Esophagus muscularis mucosa (tissue), 4 donors: Measurements from ENCODE around the gene CHAD.

Experiments
- CTCF ChIP-seq, 3 experiments: fragments of 200-600 bp in 2 of 3; fragments of 450-650 bp in 1 of 3; sonication (generic) in 2 of 3; IDR thresholded peaks; one replicate each; pipeline ENCODE4 v1.5.1; 2017 to 2019; ENCODE audit warnings: antibody characterized with exemption in 3 of 3, mild to moderate bottlenecking in 2 of 3, moderate library complexity in 1 of 3
- EP300 ChIP-seq: sonication (generic); formaldehyde crosslinking; IDR thresholded peaks from one replicate; pipeline ENCODE4 v1.6.1; 2017; ENCODE audit warnings: antibody characterized with exemption
- POLR2A ChIP-seq: fragments of 450-650 bp; IDR thresholded peaks from one replicate; pipeline ENCODE4 v1.6.1; 2017; ENCODE audit warnings: antibody characterized with exemption, moderate library complexity, mild to moderate bottlenecking, low read depth
- POLR2AphosphoS5 ChIP-seq, 2 donors: sonication (generic); formaldehyde crosslinking; IDR thresholded peaks; one replicate each; pipeline ENCODE4 v1.6.1; 2017; ENCODE audit warnings: antibody characterized with exemption in 2 of 2

- TF ChIP-seq CTCF (IDR thresholded peaks at IDR 0.05): no peak
- no peak for TF ChIP-seq POLR2AphosphoS5 (IDR thresholded peaks at IDR 0.05)
- no peak for TF ChIP-seq EP300
- TF ChIP-seq POLR2A: no peak
These were observed 2.1 kb downstream of the CHAD start for GRCh38 chr17:50466371-50467113.
